Stimulated activated CD4-positive, alpha-beta T cell treated with anti-CD3 and anti-CD28 coated beads, Interleukin-15, amount 100 ng/mL, for 24 hours (primary cell): ENCODE results near the gene ASIC1.
"Not testable (repeated sequence)": the region's sequence is repeated elsewhere in the genome, so short reads cannot be mapped to it uniquely, and the experiment has no call there.

Experiments used
- DNase-seq: peaks from one replicate; pipeline ENCODE4 v3.0.0-alpha.2; 2020

Gene ASIC1

GRCh38 chr12:50057000-50057841 is at the start of gene ASIC1:
Gene ASIC1, plus strand, starts transcription at chr12:50057596. Its CDS starts 1,171 bp downstream, at chr12:50058767.
- peak; percentile 75 for DNase-seq

- DNase-seq = no peak
Measured at GRCh38 chr12:50013361-50014147, 43.8 kb upstream of the ASIC1 start.

- DNase-seq = no peak
Measured at GRCh38 chr12:50014342-50014741, 43.1 kb upstream of the ASIC1 start.

- no peak for DNase-seq
Measured at GRCh38 chr12:50016501-50017475, 40.6 kb upstream of the ASIC1 start.

GRCh38 chr12:50017641-50018040 is 39.8 kb upstream of the ASIC1 start:
- no peak for DNase-seq

- DNase-seq = no peak
Measured at GRCh38 chr12:50018154-50018553, 39.2 kb upstream of the ASIC1 start.

GRCh38 chr12:50018968-50019367 is 38.4 kb upstream of the ASIC1 start:
- no peak for DNase-seq

- no peak for DNase-seq
Measured at GRCh38 chr12:50019524-50019923, 37.9 kb upstream of the ASIC1 start.

- no peak for DNase-seq
Measured at GRCh38 chr12:50021031-50021430, 36.4 kb upstream of the ASIC1 start.

GRCh38 chr12:50022903-50023302 is 34.5 kb upstream of the ASIC1 start:
- no peak for DNase-seq

GRCh38 chr12:50024227-50024626 is 33.2 kb upstream of the ASIC1 start:
- no peak for DNase-seq

- DNase-seq = peak; percentile 27
Measured at GRCh38 chr12:50024805-50025186, 32.6 kb upstream of the ASIC1 start.

GRCh38 chr12:50025187-50026059 is 32.0 kb upstream of the ASIC1 start, which contains the start of gene RACGAP1:
Gene RACGAP1, minus strand, starts transcription at chr12:50025494. Its CDS starts 8,779 bp downstream, at chr12:50016715.
- peak; percentile 96 for DNase-seq

- no peak for DNase-seq
Measured at GRCh38 chr12:50026691-50027090, 30.7 kb upstream of the ASIC1 start.

- DNase-seq = not testable (repeated sequence)
Measured at GRCh38 chr12:50030449-50030848, 26.9 kb upstream of the ASIC1 start.

GRCh38 chr12:50032515-50032853 is 24.9 kb upstream of the ASIC1 start:
- DNase-seq = no peak

- DNase-seq = no peak
Measured at GRCh38 chr12:50032854-50033581, 24.4 kb upstream of the ASIC1 start.

- DNase-seq = no peak
Measured at GRCh38 chr12:50038336-50038735, 19.1 kb upstream of the ASIC1 start.

GRCh38 chr12:50039151-50039835 is 18.1 kb upstream of the ASIC1 start:
- peak; percentile 94 for DNase-seq

- DNase-seq = no peak
Measured at GRCh38 chr12:50040657-50041056, 16.7 kb upstream of the ASIC1 start.
